T-helper 1 cell (primary cell): ENCODE results near the gene RDH5.

Source experiments
- DNase-seq, 5 donors: peaks; one replicate each; pipeline ENCODE4 v3.0.0-alpha.2; 2012 to 2020

Gene RDH5

GRCh38 chr12:55696796-55697462, 23.3 kb upstream of the RDH5 start:
- DNase-seq = no peak

- no peak for DNase-seq
Observed at GRCh38 chr12:55697686-55698085, 22.5 kb upstream of the RDH5 start.

- no peak for DNase-seq
Observed at GRCh38 chr12:55698241-55698955, 21.8 kb upstream of the RDH5 start.

GRCh38 chr12:55698965-55699364, 21.2 kb upstream of the RDH5 start:
- no peak for DNase-seq

GRCh38 chr12:55699471-55700055, 20.6 kb upstream of the RDH5 start:
- DNase-seq = no peak

GRCh38 chr12:55700255-55701018, 19.8 kb upstream of the RDH5 start:
- no peak for DNase-seq

- no peak for DNase-seq
Observed at GRCh38 chr12:55702861-55703260, 17.3 kb upstream of the RDH5 start.

- DNase-seq = no peak
Observed at GRCh38 chr12:55703288-55703687, 16.9 kb upstream of the RDH5 start.

- DNase-seq = no peak
Observed at GRCh38 chr12:55703901-55704761, 16.1 kb upstream of the RDH5 start.

- no peak for DNase-seq
Observed at GRCh38 chr12:55704824-55705718, 15.1 kb upstream of the RDH5 start.

- no peak for DNase-seq
Observed at GRCh38 chr12:55705782-55706402, 14.3 kb upstream of the RDH5 start.

GRCh38 chr12:55706568-55707218, 13.5 kb upstream of the RDH5 start:
- DNase-seq = no peak

GRCh38 chr12:55707219-55707671, 12.9 kb upstream of the RDH5 start:
- DNase-seq = no peak

- peak; percentile 33 to 59 (median 53) for DNase-seq
Observed at GRCh38 chr12:55707841-55708694, 12.1 kb upstream of the RDH5 start, which contains the start of gene ITGA7. ITGA7 (minus strand) TSS chr12:55707904; CDS start chr12:55707682, 222 bp downstream.

- DNase-seq = no peak
Observed at GRCh38 chr12:55708695-55709233, 11.4 kb upstream of the RDH5 start.

- DNase-seq = no peak
Observed at GRCh38 chr12:55711786-55712553, 8.2 kb upstream of the RDH5 start.

- DNase-seq = no peak
Observed at GRCh38 chr12:55712700-55713415, 7.3 kb upstream of the RDH5 start.
